ENCODE measurements around the gene GCNA. TPM values are rescaled to one million over a fixed set of nuclear protein-coding genes. Genes with fewer than 3 reads are reported as not detected.

The GCNA gene
- total and polyA plus RNA-seq, 10 of the 15 experiments (the other 5 are each of a cell fraction or from before 2014, with no cell fraction given), result 0.37 to 1.6 (median 0.90) TPM

GRCh38 chrX:71615056-71615455 is 36.8 kb downstream of the GCNA start:
- RAD21 ChIA-PET (ENCODE audit: unreplicated experiment), result interaction anchor here (1.0 kb wide), 1 partner anchor 18 kb away, joined by 3 read pairs; no protein-coding TSS in a partner anchor
- intact Hi-C loops (cut with micrococcal nuclease; ENCODE audit: unreplicated experiment), result loop anchor here (5.0 kb wide), 1 partner anchor 73 kb away; no protein-coding TSS in a partner anchor

More at GRCh38 chrX:71615056-71615455, 36.8 kb downstream of the GCNA start:
- Histone ChIP-seq H4K20me1 (ENCODE audit: control insufficient read depth, insufficient read depth) (no peaks in the 10 kb centered on the region), H3K4me2 (ENCODE audit: control insufficient read depth, insufficient read depth) (no peak overlapping the region; the same call in 1 of the 2 replicates), H3K36me3 (ENCODE audit: control insufficient read depth in 2 of 2, insufficient read depth in 2 of 2, low read length in 1 of 2) (peaks cover 0 to 3% of the 10 kb centered on the region in 2 experiments; a peak in 2 of 4 replicates), H3K27ac (ENCODE audit: control insufficient read depth, insufficient read depth) (peak overlapping the region; percentile 30; the same call in 1 of the 2 replicates), H3K9ac (ENCODE audit: control insufficient read depth, insufficient read depth, low read length) (no peak overlapping the region), H3K4me3 (no peak overlapping the region), H2AFZ (ENCODE audit: control insufficient read depth, low read depth, low read length) (no peak overlapping the region), H3K27me3 (replicated peaks in 1 of 2; ENCODE audit: control insufficient read depth in 2 of 2, insufficient read depth in 2 of 2, low read length in 1 of 2) (no peaks in the 10 kb centered on the region), H3K4me1 (ENCODE audit: control insufficient read depth, insufficient read depth, low read length) (peaks cover 11% of the 10 kb centered on the region), H3K79me2 (ENCODE audit: control insufficient read depth, insufficient read depth, low read length) (peaks cover 22% of the 10 kb centered on the region), H3K9me3 (replicated peaks; ENCODE audit: control insufficient read depth, insufficient read depth, low read length) (no peaks in the 10 kb centered on the region; the same call in 2 of the 3 replicates)
- in situ Hi-C loops (cut with MboI), result loop anchor here (5.0 kb wide), 1 partner anchor 37 kb away; no protein-coding TSS in a partner anchor
- BruUV-seq (replicated peaks), result no TSS peak
- 83% methylated on average over 4 of the region's 4 CpGs for WGBS (ENCODE audit: insufficient coverage, insufficient replicate concordance, low lambda C conversion rate, missing lambda C conversion rate)
- ChIA-PET POLR2A (interaction anchor here (1.3 kb wide), 1 partner anchor 8 kb away, joined by 3 read pairs; no protein-coding TSS in a partner anchor), SMC1A (ENCODE audit: uncharacterized antibody, unreplicated experiment) (interaction anchor here (0.9 to 5.0 kb wide), 5 partner anchors 8 to 79 kb away, joined by 3 to 33 read pairs (median 3); no protein-coding TSS in a partner anchor), CTCF (interaction anchor here (0.8 to 1.4 kb wide), 3 partner anchors 18 to 35 kb away, joined by 4 to 5 read pairs (median 5); no protein-coding TSS in a partner anchor)
- FAIRE-seq, result no peak
- TF ChIP-seq ZNF592 (IDR thresholded peaks at IDR 0.05), result no peak
- no peak for TF ChIP-seq USF2 (IDR thresholded peaks at IDR 0.05; ENCODE audit: borderline replicate concordance, low read depth, low read length)
- TF ChIP-seq LARP7 (IDR thresholded peaks at IDR 0.05), result no peak
- TF ChIP-seq SREBF2 (IDR thresholded peaks at IDR 0.05; ENCODE audit: low read length), result no peak
- TF ChIP-seq PAX5 (IDR thresholded peaks at IDR 0.05; ENCODE audit: borderline replicate concordance, low read depth, low read length), result no peak
- no peak for DNase-seq (ENCODE audit: low read depth, low spot score)
- no peak for ATAC-seq
